Activated B cell treated with CpG ODN at 0.5 μM for 24 hours (primary cell): ENCODE data around the gene ACAA1. TPM values are rescaled to one million over a fixed set of nuclear protein-coding genes. Genes with fewer than 3 reads are reported as not detected.

Experiments used
- ATAC-seq: fragments of 200-7000 bp; cut with Tn5 transposase; one replicate; pipeline ENCODE4 v1.10.0; 2021; ENCODE audit warnings: low read depth, mild to moderate bottlenecking, moderate library complexity
- CTCF ChIA-PET: fragments of 350-600 bp; sonication (Branson Sonifier 250); formaldehyde crosslinking; loops from one replicate; lab custom pipeline; 2021; ENCODE audit warnings: antibody characterized with exemption; lab: Charles Lee
- POLR2A ChIA-PET: fragments of 350-600 bp; sonication (Branson Sonifier 250); formaldehyde crosslinking; loops from one replicate; lab custom pipeline; 2021; ENCODE audit warnings: antibody characterized with exemption; lab: Charles Lee
- DNase-seq: peaks from one replicate; pipeline ENCODE4 v3.0.0; 2022
- H3K27ac Mint-ChIP-seq: one replicate; pipeline ENCODE4 v1.8.0; 2020; ENCODE audit warnings: mixed read lengths
- H3K27me3 Mint-ChIP-seq: one replicate; pipeline ENCODE4 v1.8.0; 2021; ENCODE audit warnings: mixed read lengths
- H3K36me3 Mint-ChIP-seq: one replicate; pipeline ENCODE4 v1.8.0; 2021; ENCODE audit warnings: low read depth, mixed read lengths
- H3K4me1 Mint-ChIP-seq: one replicate; pipeline ENCODE4 v1.8.0; 2021; ENCODE audit warnings: mixed read lengths
- H3K4me3 Mint-ChIP-seq: one replicate; pipeline ENCODE4 v1.8.0; 2020; ENCODE audit warnings: mild to moderate bottlenecking, mixed read lengths
- H3K9me3 Mint-ChIP-seq: one replicate; pipeline ENCODE4 v1.8.0; 2020; ENCODE audit warnings: mixed read lengths
- intact Hi-C: fragments of 100-400 bp; cut with micrococcal nuclease; formaldehyde crosslinking; loops from one replicate; pipeline ENCODE4 v1.15.1; 2024
- total RNA-seq: library from RNA; stranded (reverse); gene quantifications from 2 replicates; pipeline ENCODE4 v1.2.3, GENCODE V29; 2022
- TF ChIP-seq, protein P1 (sequence below): fragments of 200-600 bp; IDR thresholded peaks from one replicate; pipeline ENCODE4 v1.8.0; 2022; ENCODE audit warnings: antibody characterized with exemption, mild to moderate bottlenecking

Gene ACAA1
- total RNA-seq, 1 donor from 2014 or later = 78.1 TPM

DNA sequence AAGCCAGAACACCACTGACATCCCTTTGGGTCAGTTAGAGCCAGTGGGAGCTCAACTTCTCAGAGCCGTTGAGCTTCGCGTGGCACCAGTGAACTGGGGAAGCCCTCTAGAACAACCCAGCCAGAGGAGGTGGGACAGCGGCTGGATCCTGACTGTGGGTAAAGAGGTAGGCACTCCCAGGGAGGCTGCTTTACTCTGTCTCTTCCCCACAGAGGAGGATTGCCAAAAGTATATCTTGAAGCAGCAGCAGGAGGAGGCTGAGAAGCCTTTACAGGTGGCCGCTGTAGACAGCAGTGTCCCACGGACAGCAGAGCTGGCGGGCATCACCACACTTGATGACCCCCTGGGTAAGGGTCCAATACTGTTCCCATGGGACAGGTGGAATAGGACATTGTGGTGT lies 2.7 kb upstream of the ACAA1 start:
- TF ChIP-seq, protein P1, sequence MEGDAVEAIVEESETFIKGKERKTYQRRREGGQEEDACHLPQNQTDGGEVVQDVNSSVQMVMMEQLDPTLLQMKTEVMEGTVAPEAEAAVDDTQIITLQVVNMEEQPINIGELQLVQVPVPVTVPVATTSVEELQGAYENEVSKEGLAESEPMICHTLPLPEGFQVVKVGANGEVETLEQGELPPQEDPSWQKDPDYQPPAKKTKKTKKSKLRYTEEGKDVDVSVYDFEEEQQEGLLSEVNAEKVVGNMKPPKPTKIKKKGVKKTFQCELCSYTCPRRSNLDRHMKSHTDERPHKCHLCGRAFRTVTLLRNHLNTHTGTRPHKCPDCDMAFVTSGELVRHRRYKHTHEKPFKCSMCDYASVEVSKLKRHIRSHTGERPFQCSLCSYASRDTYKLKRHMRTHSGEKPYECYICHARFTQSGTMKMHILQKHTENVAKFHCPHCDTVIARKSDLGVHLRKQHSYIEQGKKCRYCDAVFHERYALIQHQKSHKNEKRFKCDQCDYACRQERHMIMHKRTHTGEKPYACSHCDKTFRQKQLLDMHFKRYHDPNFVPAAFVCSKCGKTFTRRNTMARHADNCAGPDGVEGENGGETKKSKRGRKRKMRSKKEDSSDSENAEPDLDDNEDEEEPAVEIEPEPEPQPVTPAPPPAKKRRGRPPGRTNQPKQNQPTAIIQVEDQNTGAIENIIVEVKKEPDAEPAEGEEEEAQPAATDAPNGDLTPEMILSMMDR = no peak
- Mint-ChIP-seq H3K27me3 (no peaks in the 10 kb centered on the region), H3K9me3 (no peaks in the 10 kb centered on the region), H3K27ac (peak overlapping the region; percentile 99), H3K36me3 (peaks cover 43% of the 10 kb centered on the region), H3K4me1 (peaks cover 73% of the 10 kb centered on the region), H3K4me3 (peak overlapping the region; percentile 97)
- POLR2A ChIA-PET = interaction anchor here (0.6 to 8.4 kb wide), 7 partner anchors 9 to 145 kb away, joined by 3 to 217 read pairs (median 3); partner anchors contain the start of gene OXSR1
- DNase-seq (no peak), ATAC-seq (no peak)
- CTCF ChIA-PET = interaction anchor here (1.4 to 1.7 kb wide), 2 partner anchors 24 to 28 kb away, joined by 5 to 6 read pairs; no protein-coding TSS in a partner anchor
- intact Hi-C loops = loop anchor here (1.0 to 5.0 kb wide), 4 partner anchors 10 to 1011 kb away; partner anchors contain the start of gene XYLB

GRCh38 chr3:38139191-38139590 lies 2.3 kb upstream of the ACAA1 start:
- ChIA-PET CTCF (interaction anchor here (1.4 to 1.7 kb wide), 2 partner anchors 25 to 28 kb away, joined by 5 to 6 read pairs; no protein-coding TSS in a partner anchor), POLR2A (interaction anchor here (0.6 to 8.4 kb wide), 8 partner anchors 9 to 145 kb away, joined by 3 to 217 read pairs (median 4); partner anchors contain the start of gene OXSR1)
- intact Hi-C loops = loop anchor here (1.0 to 5.0 kb wide), 4 partner anchors 10 to 1012 kb away; partner anchors contain the start of gene XYLB
- no peaks in the 10 kb centered on the region for H3K9me3 Mint-ChIP-seq
- ATAC-seq = no peak
- TF ChIP-seq, protein P1 = no peak
- peaks cover 46% of the 10 kb centered on the region for H3K36me3 Mint-ChIP-seq
- peak overlapping the region; percentile 97 for H3K4me3 Mint-ChIP-seq
- DNase-seq = no peak
- H3K27me3 Mint-ChIP-seq = no peaks in the 10 kb centered on the region
- H3K27ac Mint-ChIP-seq = peak overlapping the region; percentile 99
- H3K4me1 Mint-ChIP-seq = peaks cover 73% of the 10 kb centered on the region

- ATAC-seq = peak; percentile 55
- intact Hi-C loops = loop anchor here (1.0 to 5.0 kb wide), 4 partner anchors 11 to 1012 kb away; partner anchors contain the start of gene XYLB
- ChIA-PET POLR2A (interaction anchor here (0.6 to 8.4 kb wide), 11 partner anchors 9 to 144 kb away, joined by 3 to 217 read pairs (median 4); partner anchors contain the start of genes DLEC1 and OXSR1), CTCF (interaction anchor here (1.7 kb wide), 1 partner anchor 25 kb away, joined by 6 read pairs; no protein-coding TSS in a partner anchor)
- H3K27me3 Mint-ChIP-seq = no peaks in the 10 kb centered on the region
- peak; percentile 84 for DNase-seq
- no peaks in the 10 kb centered on the region for H3K9me3 Mint-ChIP-seq
- TF ChIP-seq, protein P1 = no peak
- H3K4me3 Mint-ChIP-seq = peak within 1 kb of the TSS; percentile 97
- H3K27ac Mint-ChIP-seq = peak within 1 kb of the TSS; percentile 99
- peaks cover 51% of the 10 kb centered on the region for H3K36me3 Mint-ChIP-seq
- peaks cover 68% of the 10 kb centered on the region for H3K4me1 Mint-ChIP-seq
Measured at GRCh38 chr3:38138349-38139190, 1.6 kb upstream of the ACAA1 start, which contains the start of gene MYD88. Gene MYD88 (plus strand): TSS chr3:38138661. CDS start chr3:38138701, 40 bp downstream.

GRCh38 chr3:38137615-38138348 lies 855 bp upstream of the ACAA1 start:
- peaks cover 69% of the 10 kb centered on the region for H3K4me1 Mint-ChIP-seq
- H3K4me3 Mint-ChIP-seq = peak overlapping the region; percentile 97
- peak; percentile 36 for DNase-seq
- no peak for ATAC-seq
- H3K9me3 Mint-ChIP-seq = no peaks in the 10 kb centered on the region
- intact Hi-C loops = loop anchor here (1.0 to 5.0 kb wide), 11 partner anchors 17 to 1269 kb away; partner anchors contain the start of genes DLEC1, EPM2AIP1, EXOG and MLH1
- CTCF ChIA-PET = interaction anchor here (0.8 to 1.2 kb wide), 4 partner anchors 22 to 209 kb away, joined by 3 to 7 read pairs (median 3); partner anchors contain the start of genes OXSR1 and XYLB
- H3K36me3 Mint-ChIP-seq = peaks cover 56% of the 10 kb centered on the region
- TF ChIP-seq, protein P1 = no peak
- no peaks in the 10 kb centered on the region for H3K27me3 Mint-ChIP-seq
- POLR2A ChIA-PET = interaction anchor here (0.7 to 8.4 kb wide), 19 partner anchors 10 to 1269 kb away, joined by 3 to 217 read pairs (median 5); partner anchors contain the start of genes ACVR2B, DLEC1, EPM2AIP1 and EXOG
- peak overlapping the region; percentile 99 for H3K27ac Mint-ChIP-seq
